Gastrocnemius medialis (tissue), 4 donors: Measurements from ENCODE around the gene CIB2.

Experiments used
- POLR2A ChIP-seq, 2 donors: fragments of 450-650 bp; IDR thresholded peaks; one replicate each; pipeline ENCODE4 v1.6.1; 2017; ENCODE audit warnings: antibody characterized with exemption in 2 of 2, mild to moderate bottlenecking in 2 of 2, moderate library complexity in 2 of 2
- TF ChIP-seq, protein P1 (sequence below), 5 experiments: fragments of 450-650 bp in 3 of 5; fragments of 200-600 bp in 2 of 5; sonication (generic) in 2 of 5; IDR thresholded peaks in 4 of 5; conservative IDR thresholded peaks in 1 of 5; 1 replicate in 4 of 5; 2 replicates in 1 of 5; pipeline ENCODE4 v1.5.1; 2016 to 2019; ENCODE audit warnings: antibody characterized with exemption in 5 of 5, mild to moderate bottlenecking in 3 of 5, moderate library complexity in 3 of 5

DNA sequence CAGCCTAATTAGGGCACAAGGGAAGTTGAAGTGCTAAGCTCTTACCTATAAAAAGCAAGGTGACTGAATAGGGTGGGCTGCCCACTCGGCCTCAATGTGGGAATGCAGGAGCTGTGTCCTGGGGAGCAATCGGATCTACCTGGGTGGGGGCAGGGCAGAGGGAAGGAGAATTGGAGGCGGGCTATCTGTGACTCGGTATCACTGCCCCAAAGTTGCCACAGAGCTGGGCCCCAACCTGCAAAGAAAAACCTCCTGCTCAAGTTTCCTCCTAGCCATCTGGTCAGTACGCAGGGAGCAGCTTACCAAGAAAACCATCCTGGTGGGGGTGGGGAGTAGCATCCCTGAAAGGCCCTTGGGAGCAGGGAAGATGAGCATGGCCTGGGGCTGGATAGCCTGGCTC lies 10.7 kb downstream of the CIB2 start:
- TF ChIP-seq, protein P1, sequence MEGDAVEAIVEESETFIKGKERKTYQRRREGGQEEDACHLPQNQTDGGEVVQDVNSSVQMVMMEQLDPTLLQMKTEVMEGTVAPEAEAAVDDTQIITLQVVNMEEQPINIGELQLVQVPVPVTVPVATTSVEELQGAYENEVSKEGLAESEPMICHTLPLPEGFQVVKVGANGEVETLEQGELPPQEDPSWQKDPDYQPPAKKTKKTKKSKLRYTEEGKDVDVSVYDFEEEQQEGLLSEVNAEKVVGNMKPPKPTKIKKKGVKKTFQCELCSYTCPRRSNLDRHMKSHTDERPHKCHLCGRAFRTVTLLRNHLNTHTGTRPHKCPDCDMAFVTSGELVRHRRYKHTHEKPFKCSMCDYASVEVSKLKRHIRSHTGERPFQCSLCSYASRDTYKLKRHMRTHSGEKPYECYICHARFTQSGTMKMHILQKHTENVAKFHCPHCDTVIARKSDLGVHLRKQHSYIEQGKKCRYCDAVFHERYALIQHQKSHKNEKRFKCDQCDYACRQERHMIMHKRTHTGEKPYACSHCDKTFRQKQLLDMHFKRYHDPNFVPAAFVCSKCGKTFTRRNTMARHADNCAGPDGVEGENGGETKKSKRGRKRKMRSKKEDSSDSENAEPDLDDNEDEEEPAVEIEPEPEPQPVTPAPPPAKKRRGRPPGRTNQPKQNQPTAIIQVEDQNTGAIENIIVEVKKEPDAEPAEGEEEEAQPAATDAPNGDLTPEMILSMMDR (IDR thresholded peaks at IDR 0.05 in 4 of 5, conservative IDR thresholded peaks at IDR 0.05 in 1 of 5): no peak
- no peak for TF ChIP-seq POLR2A (IDR thresholded peaks at IDR 0.05)
